WTC11 (cell line): ENCODE measurements around the gene PIGZ. TPM values are rescaled to one million over a fixed set of nuclear protein-coding genes. Genes with fewer than 3 reads are reported as not detected.

Source experiments
- ATAC-seq: fragments of 200-7000 bp; cut with Tn5 transposase; 2 replicates; pipeline ENCODE4 v1.10.0; 2021; ENCODE audit warnings: mild to moderate bottlenecking, moderate library complexity
- CTCF ChIA-PET: fragments of 300-600 bp; sonication (Branson Sonifier 250); formaldehyde crosslinking; loops from one replicate; lab custom pipeline; 2021; ENCODE audit warnings: antibody characterized with exemption; lab: Charles Lee
- POLR2A ChIA-PET: fragments of 350-600 bp; sonication (Branson Sonifier 250); formaldehyde crosslinking; loops from one replicate; lab custom pipeline; 2021; ENCODE audit warnings: antibody characterized with exemption; lab: Charles Lee
- DNase-seq: peaks from one replicate; pipeline ENCODE4 v3.0.0; 2021; ENCODE audit warnings: low spot score
- H3K27ac Mint-ChIP-seq: 2 replicates; pipeline ENCODE4 v1.8.0; 2021; ENCODE audit warnings: mixed read lengths
- H3K27me3 Mint-ChIP-seq: 2 replicates; pipeline ENCODE4 v1.8.0; 2021; ENCODE audit warnings: low read depth, mild to moderate bottlenecking, moderate library complexity, mixed read lengths
- H3K36me3 Mint-ChIP-seq: 2 replicates; pipeline ENCODE4 v1.8.0; 2021; ENCODE audit warnings: mixed read lengths
- H3K4me1 Mint-ChIP-seq: 2 replicates; pipeline ENCODE4 v1.8.0; 2022; ENCODE audit warnings: mixed read lengths
- H3K4me3 Mint-ChIP-seq: 2 replicates; pipeline ENCODE4 v1.8.0; 2021; ENCODE audit warnings: mild to moderate bottlenecking, moderate library complexity, mixed read lengths
- H3K9me3 Mint-ChIP-seq: 2 replicates; pipeline ENCODE4 v1.8.0; 2021; ENCODE audit warnings: mixed read lengths
- ATF1 ChIP-seq: sonication (generic); formaldehyde crosslinking; IDR thresholded peaks from 2 replicates; pipeline ENCODE4 v1.8.1; 2023; ENCODE audit warnings: mild to moderate bottlenecking, moderate library complexity, missing genetic modification reagents
- CDX4 ChIP-seq: fragments of 250-450 bp; sonication (Bioruptor Pico); IDR thresholded peaks from 2 replicates; pipeline ENCODE4 v1.9.0; 2021; ENCODE audit warnings: moderate library complexity, mild to moderate bottlenecking, inconsistent platforms, borderline replicate concordance
- CTCF ChIP-seq: fragments of 200-600 bp; IDR thresholded peaks from 2 replicates; pipeline ENCODE4 v1.8.0; 2022; ENCODE audit warnings: antibody characterized with exemption
- ETV6 ChIP-seq: sonication (generic); formaldehyde crosslinking; IDR thresholded peaks from 2 replicates; pipeline ENCODE4 v1.8.1; 2022; ENCODE audit warnings: mild to moderate bottlenecking, missing genetic modification reagents
- NFATC4 ChIP-seq: fragments of 250-450 bp; sonication (Bioruptor Pico); IDR thresholded peaks from 2 replicates; pipeline ENCODE4 v1.9.0; 2021; ENCODE audit warnings: mild to moderate bottlenecking
- OVOL2 ChIP-seq: fragments of 250-450 bp; sonication (Bioruptor Pico); IDR thresholded peaks from 2 replicates; pipeline ENCODE4 v1.9.0; 2021; ENCODE audit warnings: mild to moderate bottlenecking, borderline replicate concordance
- PRRX2 ChIP-seq: fragments of 250-450 bp; sonication (Bioruptor Pico); IDR thresholded peaks from 2 replicates; pipeline ENCODE4 v1.8.0; 2021; ENCODE audit warnings: mild to moderate bottlenecking
- SMAD3 ChIP-seq: sonication (generic); formaldehyde crosslinking; IDR thresholded peaks from 2 replicates; pipeline ENCODE4 v1.8.0; 2022; ENCODE audit warnings: missing genetic modification reagents, mild to moderate bottlenecking, borderline replicate concordance
- TCF7 ChIP-seq: sonication (generic); formaldehyde crosslinking; IDR thresholded peaks from 2 replicates; pipeline ENCODE4 v1.8.0; 2022; ENCODE audit warnings: mild to moderate bottlenecking, low read depth, missing genetic modification reagents, moderate library complexity
- ZMAT4 ChIP-seq: fragments of 250-450 bp; sonication (Bioruptor Pico); IDR thresholded peaks from 2 replicates; pipeline ENCODE4 v1.9.0; 2021; ENCODE audit warnings: mild to moderate bottlenecking
- ZNF121 ChIP-seq: sonication (generic); formaldehyde crosslinking; IDR thresholded peaks from 2 replicates; pipeline ENCODE4 v1.8.0; 2023; ENCODE audit warnings: missing genetic modification reagents
- ZNF281 ChIP-seq: sonication (generic); formaldehyde crosslinking; IDR thresholded peaks from 2 replicates; pipeline ENCODE4 v1.8.0; 2023; ENCODE audit warnings: mild to moderate bottlenecking, missing genetic modification reagents
- total RNA-seq: library from RNA; stranded (reverse); gene quantifications from 3 replicates; pipeline ENCODE4 v1.2.3, GENCODE V29; 2021
- TF ChIP-seq, protein P1 (sequence below): fragments of 250-450 bp; sonication (Bioruptor Pico); conservative IDR thresholded peaks from 2 replicates; pipeline ENCODE4 v1.9.0; 2021; ENCODE audit warnings: mild to moderate bottlenecking
- TF ChIP-seq, protein P2 (sequence below): sonication (generic); formaldehyde crosslinking; IDR thresholded peaks from 2 replicates; pipeline ENCODE4 v1.8.1; 2022; ENCODE audit warnings: mild to moderate bottlenecking, missing genetic modification reagents, moderate library complexity, borderline replicate concordance

PIGZ gene
- total RNA-seq, 1 experiment from 2014 or later, result 0.37 TPM

- peak; percentile 77 for TF ChIP-seq ATF1 (CRISPR knock-in tag)
- TF ChIP-seq NFATC4, result no peak
- peak; percentile 98 for TF ChIP-seq ETV6 (CRISPR knock-in tag)
- peak; percentile 24; the same call in 1 of the 2 replicates for TF ChIP-seq SMAD3 (CRISPR knock-in tag)
- TF ChIP-seq CDX4 (CRISPR knock-in tag), result no peak
- peak; percentile 76; the same call in 1 of the 2 replicates for TF ChIP-seq TCF7 (CRISPR knock-in tag)
- TF ChIP-seq ZNF121 (CRISPR knock-in tag), result peak; percentile 20; the same call in 1 of the 2 replicates
- TF ChIP-seq CTCF, result no peak
- TF ChIP-seq, protein P1, sequence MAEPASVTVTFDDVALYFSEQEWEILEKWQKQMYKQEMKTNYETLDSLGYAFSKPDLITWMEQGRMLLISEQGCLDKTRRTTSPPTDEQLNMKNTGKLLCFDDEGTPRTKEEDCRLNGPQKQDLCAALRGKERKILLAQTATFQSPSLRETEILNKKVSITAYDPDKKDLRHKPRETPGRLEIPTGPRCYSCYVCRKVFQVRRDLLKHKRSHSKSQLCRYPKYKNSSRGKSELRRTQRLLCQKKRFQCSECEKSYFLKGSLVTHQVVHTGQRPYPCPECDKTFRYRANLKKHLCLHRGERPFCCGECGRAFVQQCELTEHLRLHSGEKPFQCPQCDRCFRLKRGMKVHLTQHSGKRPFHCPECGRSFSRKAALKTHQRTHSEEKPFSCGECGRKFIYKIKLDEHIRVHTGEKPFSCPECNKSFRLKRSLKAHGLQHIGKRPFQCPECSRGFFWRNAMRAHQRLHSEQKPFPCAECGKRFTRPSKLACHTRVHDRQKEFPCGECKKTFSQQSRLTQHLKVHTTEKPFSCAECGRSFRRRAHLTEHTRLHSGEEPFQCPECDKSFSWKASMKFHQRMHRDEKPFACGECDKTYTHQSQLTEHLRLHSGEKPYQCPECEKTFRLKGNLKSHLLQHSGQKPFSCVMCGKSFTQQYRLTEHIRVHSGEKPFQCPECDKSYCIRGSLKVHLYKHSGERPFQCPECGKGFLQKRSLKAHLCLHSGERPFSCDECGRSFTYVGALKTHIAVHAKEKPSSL (CRISPR knock-in tag), result no peak
- TF ChIP-seq, protein P2, sequence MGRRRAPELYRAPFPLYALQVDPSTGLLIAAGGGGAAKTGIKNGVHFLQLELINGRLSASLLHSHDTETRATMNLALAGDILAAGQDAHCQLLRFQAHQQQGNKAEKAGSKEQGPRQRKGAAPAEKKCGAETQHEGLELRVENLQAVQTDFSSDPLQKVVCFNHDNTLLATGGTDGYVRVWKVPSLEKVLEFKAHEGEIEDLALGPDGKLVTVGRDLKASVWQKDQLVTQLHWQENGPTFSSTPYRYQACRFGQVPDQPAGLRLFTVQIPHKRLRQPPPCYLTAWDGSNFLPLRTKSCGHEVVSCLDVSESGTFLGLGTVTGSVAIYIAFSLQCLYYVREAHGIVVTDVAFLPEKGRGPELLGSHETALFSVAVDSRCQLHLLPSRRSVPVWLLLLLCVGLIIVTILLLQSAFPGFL, result peak; percentile 78; the same call in 1 of the 2 replicates
Observed at GRCh38 chr3:196942226-196942914, 26.3 kb downstream of the PIGZ start, which contains the start of gene NCBP2 (continued).

DNA sequence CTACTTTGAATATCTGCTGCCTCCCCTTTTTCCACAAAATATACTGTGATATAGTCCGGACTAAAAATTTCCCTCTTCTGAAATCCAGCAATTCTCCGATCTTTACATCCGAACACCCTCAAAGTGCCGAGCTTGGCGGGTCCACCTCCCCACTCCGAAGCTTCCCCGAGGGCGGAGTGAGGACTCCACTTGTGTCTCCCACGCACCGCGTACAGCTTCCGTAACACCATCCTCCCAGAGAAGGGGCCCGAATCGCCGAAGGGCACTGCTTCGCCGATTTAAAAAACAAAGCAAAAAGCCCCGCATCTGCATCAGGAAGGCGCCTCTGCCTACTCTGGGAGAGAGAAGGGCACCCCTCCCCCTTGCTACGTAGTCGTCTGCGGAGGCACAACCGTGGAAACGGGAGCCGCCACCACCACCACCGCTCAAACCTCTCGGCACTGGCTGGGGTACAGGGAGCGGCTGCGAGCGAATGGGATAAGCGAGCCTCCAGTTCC lies 26.9 kb downstream of the PIGZ start:
- POLR2A ChIA-PET, result interaction anchor here (0.9 to 2.6 kb wide), 6 partner anchors 74 to 413 kb away, joined by 3 to 16 read pairs (median 3); partner anchors contain the start of gene SENP5
- Mint-ChIP-seq H3K27ac (peak overlapping the region; percentile 98), H3K4me1 (peaks cover 31% of the 10 kb centered on the region), H3K4me3 (peak overlapping the region; percentile 99), H3K36me3 (peaks cover 37% of the 10 kb centered on the region), H3K27me3 (no peaks in the 10 kb centered on the region), H3K9me3 (no peaks in the 10 kb centered on the region)
- no peak for TF ChIP-seq PRRX2 (CRISPR knock-in tag)
- peak; percentile 32; the same call in 1 of the 2 replicates for TF ChIP-seq ZNF281 (CRISPR knock-in tag)
- ATAC-seq, result peak; percentile 37
- DNase-seq, result peak; percentile 61
- CTCF ChIA-PET, result interaction anchor here (0.6 to 2.5 kb wide), 16 partner anchors 18 to 579 kb away, joined by 3 to 15 read pairs (median 4); partner anchors contain the start of genes FBXO45, PAK2, RNF168 and SENP5

DNA sequence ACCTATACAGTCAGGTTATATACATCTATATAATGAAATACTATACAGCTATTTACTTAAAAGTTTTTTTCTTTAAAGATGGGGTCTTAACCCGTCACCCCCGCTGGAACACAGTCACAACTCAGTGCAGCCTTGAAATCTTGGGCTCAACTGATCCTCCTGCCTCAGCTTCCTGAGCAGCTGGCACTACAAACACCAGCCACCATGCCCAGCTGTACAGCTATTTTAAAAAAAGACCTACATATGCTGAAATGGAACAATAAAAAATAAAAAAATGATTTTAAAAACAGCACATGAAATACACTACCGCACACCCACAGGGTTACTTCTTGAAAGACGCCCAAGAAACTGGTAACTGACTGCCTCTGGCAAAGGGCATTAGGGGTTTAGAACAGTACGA lies 30.1 kb downstream of the PIGZ start:
- DNase-seq, result no peak
- H3K27me3 Mint-ChIP-seq, result no peaks in the 10 kb centered on the region
- H3K4me3 Mint-ChIP-seq, result no peak overlapping the region
- H3K36me3 Mint-ChIP-seq, result peaks cover 60% of the 10 kb centered on the region
- H3K27ac Mint-ChIP-seq, result no peak overlapping the region
- ATAC-seq, result no peak
- no peaks in the 10 kb centered on the region for H3K9me3 Mint-ChIP-seq
- ChIA-PET POLR2A (interaction anchor here (0.6 kb wide), 1 partner anchor 195 kb away, joined by 3 read pairs; no protein-coding TSS in a partner anchor), CTCF (no interaction called here)
- H3K4me1 Mint-ChIP-seq, result peaks cover 16% of the 10 kb centered on the region
- no peak for TF ChIP-seq OVOL2 (CRISPR knock-in tag)
- TF ChIP-seq ZMAT4, result no peak
- TF ChIP-seq, protein P2, result no peak
